H1 (cell line): ENCODE data around the gene VNN1. TPM values are rescaled to one million over a fixed set of nuclear protein-coding genes. Genes with fewer than 3 reads are reported as not detected.

ENCODE experiments used
- CBX8 ChIP-seq: fragments of 300-800, 300-1000 bp; sonication (generic); IDR thresholded peaks from 2 replicates; pipeline ENCODE4 v1.7.1; 2016; ENCODE audit warnings: low read depth, low read length, borderline replicate concordance
- CHD7 ChIP-seq: fragments of 300-600 bp; sonication (generic); IDR thresholded peaks from 2 replicates; pipeline ENCODE4 v1.7.1; 2012; ENCODE audit warnings: low read length, moderate library complexity, mild to moderate bottlenecking, inconsistent platforms; ENCODE audit not compliant: insufficient replicate concordance
- EP300 ChIP-seq, 2 experiments: IDR thresholded peaks; 1 replicate in 1 of 2; 2 replicates in 1 of 2; pipeline ENCODE4 v1.6.1; 2011 to 2012; ENCODE audit warnings: low read depth in 2 of 2, low read length in 2 of 2, mild to moderate bottlenecking in 2 of 2, borderline replicate concordance in 1 of 2, inconsistent platforms in 1 of 2, moderate library complexity in 1 of 2
- EZH2 ChIP-seq: fragments of 200-600 bp; sonication (generic); IDR thresholded peaks from 2 replicates; pipeline ENCODE4 v1.7.1; 2012; ENCODE audit warnings: low read depth, mild to moderate bottlenecking, moderate library complexity, low read length, inconsistent platforms; ENCODE audit not compliant: severe bottlenecking
- GTF2F1 ChIP-seq: IDR thresholded peaks from 2 replicates; pipeline ENCODE4 v1.6.1; 2012; ENCODE audit warnings: low read depth, low read length, improper control_type of control experiment, borderline replicate concordance
- KDM5A ChIP-seq: fragments of 200-600 bp; IDR thresholded peaks from 2 replicates; pipeline ENCODE4 v1.7.1; 2012; ENCODE audit warnings: mild to moderate bottlenecking, low read length, inconsistent platforms, mixed read lengths
- MAX ChIP-seq: IDR thresholded peaks from 2 replicates; pipeline ENCODE4 v1.6.1; 2012; ENCODE audit warnings: inconsistent platforms
- NANOG ChIP-seq: IDR thresholded peaks from 2 replicates; pipeline ENCODE4 v1.6.1; 2011; ENCODE audit warnings: low read length, low read depth, mild to moderate bottlenecking, inconsistent platforms; ENCODE audit not compliant: insufficient read depth, poor library complexity, severe bottlenecking
- TAF7 ChIP-seq: optimal IDR thresholded peaks from 2 replicates; pipeline ENCODE3; 2011; ENCODE audit warnings: low read depth, mild to moderate bottlenecking, inconsistent platforms, low read length, moderate library complexity, borderline replicate concordance
- TBP ChIP-seq: IDR thresholded peaks from 2 replicates; pipeline ENCODE4 v1.6.1; 2011; ENCODE audit warnings: low read depth, low read length, improper control_type of control experiment
- polyA plus RNA-seq, 7 experiments: library from polyadenylated mRNA; depleted of rRNA in 3 of 7; stranded (reverse) in 5 of 7; unstranded in 2 of 7; fragments of >200 nt in 5 of 7; fragments of 200-250 nt in 2 of 7; gene quantifications; 1 replicate in 5 of 7; 2 replicates in 1 of 7; 4 replicates in 1 of 7; pipeline versions ENCODE4 v1.2.1 to v1.2.3, GENCODE V29; 2011 to 2013; ENCODE audit warnings: missing spikeins in 2 of 7, mixed read lengths in 2 of 7
- total RNA-seq: library from RNA; stranded (reverse); fragmentation: NEBNext Ultra II Directional; extraction: Animal tissue kit (Norgen Biotek cat#: 25700); gene quantifications from 2 replicates; pipeline ENCODE4 v1.2.1, GENCODE V29; 2021

The VNN1 gene
- total and polyA plus RNA-seq, 2 of the 8 experiments (the other 6 are each of a cell fraction or from before 2014, with no cell fraction given), result not detected

GRCh38 chr6:132760256-132760655 lies 46.4 kb upstream of the VNN1 start (continued):
- TF ChIP-seq CHD7 (no peak), KDM5A (no peak), EZH2 (no peak), CBX8 (no peak), GTF2F1 (no peak), EP300 (IDR thresholded peaks at IDR 0.05; ENCODE audit: borderline replicate concordance in 1 of 2, low read depth in 2 of 2, low read length in 2 of 2) (no peak), NANOG (no peak), MAX (no peak), TBP (no peak), TAF7 (no peak)
